ENCODE data around the gene ANO8. TPM values are rescaled to one million over a fixed set of nuclear protein-coding genes. Genes with fewer than 3 reads are reported as not detected.

ANO8 gene
- total RNA-seq, 1 experiment from 2014 or later, result 21.9 TPM

- peak within 1 kb of the TSS; percentile 73 for H3K4me2 ChIP-seq (ENCODE audit: insufficient read depth, insufficient read length, low read length)
- H3K14ac ChIP-seq (ENCODE audit: insufficient read depth, low read length), result no peak within 1 kb of the TSS
- H4K20me1 ChIP-seq (ENCODE audit: control insufficient read depth, insufficient read depth, insufficient read length), result no peaks in the 10 kb centered on the region
- no peaks in the 10 kb centered on the region; the same call in 1 of the 2 replicates for H3K4me1 ChIP-seq (ENCODE audit: insufficient read depth, low read length)
- H2BK5ac ChIP-seq (ENCODE audit: insufficient read length, low read length), result no peak within 1 kb of the TSS
- H3K4ac ChIP-seq (ENCODE audit: low read depth, low read length), result no peak within 1 kb of the TSS
- DNase-seq, result peak; percentile 100
- H2BK120ac ChIP-seq (ENCODE audit: low read depth, low read length, poor library complexity, severe bottlenecking), result no peak within 1 kb of the TSS
- H4K91ac ChIP-seq (ENCODE audit: insufficient read length, low read depth, low read length), result no peak within 1 kb of the TSS
- no peak within 1 kb of the TSS for H4K5ac ChIP-seq (ENCODE audit: insufficient read length, low read depth, low read length)
- no peak for TF ChIP-seq CTCF (conservative IDR thresholded peaks at IDR 0.05)
- H2BK20ac ChIP-seq (ENCODE audit: low read depth, low read length, poor library complexity, severe bottlenecking), result no peak within 1 kb of the TSS
- H3K9me3 Mint-ChIP-seq, result no peaks in the 10 kb centered on the region
- no peaks in the 10 kb centered on the region for H3K9me3 ChIP-seq (ENCODE audit: control insufficient read depth, low read depth, low read length)
- H3K23me2 ChIP-seq (ENCODE audit: insufficient read length, low read depth, low read length, poor library complexity, severe bottlenecking), result peaks cover 11% of the 10 kb centered on the region
- no peak within 1 kb of the TSS for H3K27ac ChIP-seq (ENCODE audit: insufficient read length, low read depth, low read length)
- no peak within 1 kb of the TSS for H3K18ac ChIP-seq (ENCODE audit: insufficient read length, low read depth, low read length)
- H2AK5ac ChIP-seq (ENCODE audit: insufficient read length, low read length), result no peak within 1 kb of the TSS
- H3K27me3 ChIP-seq (ENCODE audit: insufficient read depth, low read length), result no peaks in the 10 kb centered on the region
- peak within 1 kb of the TSS; percentile 88 to 98 (median 95); a peak in 6 of 7 replicates for H3K27ac Mint-ChIP-seq
- no peak within 1 kb of the TSS for H4K8ac ChIP-seq (replicated peaks; ENCODE audit: insufficient read length, low read depth, low read length)
- no peak within 1 kb of the TSS for H3K23ac ChIP-seq (ENCODE audit: insufficient read length, low read depth, low read length)
- no peak within 1 kb of the TSS for H3T11ph ChIP-seq (ENCODE audit: low read length)
- whole genome bisulfite sequencing (ENCODE audit: extremely low coverage, insufficient read length, low lambda C conversion rate), result no CpG with 5 or more reads among the region's 46 CpGs
- H2BK15ac ChIP-seq (ENCODE audit: low read depth, low read length), result no peak within 1 kb of the TSS
- H3K9ac ChIP-seq (ENCODE audit: extremely low read depth, insufficient read length, low read length), result peak within 1 kb of the TSS; percentile 32
- no peak within 1 kb of the TSS for H3K56ac ChIP-seq (ENCODE audit: insufficient read length, low read depth, low read length)
- H3K27me3 Mint-ChIP-seq (ENCODE audit: low read depth), result no peaks in the 10 kb centered on the region; the same call in 1 of the 2 replicates
- peaks cover 9 to 18% (median 17%) of the 10 kb centered on the region in 3 experiments; a peak in 6 of 7 replicates for H3K36me3 Mint-ChIP-seq (ENCODE audit: insufficient read depth in 1 of 3, low read depth in 3 of 3)
- peaks cover 6% of the 10 kb centered on the region for H3K79me1 ChIP-seq (ENCODE audit: insufficient read depth, low read depth, low read length, poor library complexity, severe bottlenecking)
- peaks cover 22 to 31% of the 10 kb centered on the region in 2 experiments for H3K4me1 Mint-ChIP-seq
- peaks cover 7% of the 10 kb centered on the region; the same call in 1 of the 2 replicates for H3K79me2 ChIP-seq (ENCODE audit: insufficient read depth, low read length)
- peak within 1 kb of the TSS; percentile 94 to 95 for H3K4me3 Mint-ChIP-seq
- no peak within 1 kb of the TSS for H2BK12ac ChIP-seq (ENCODE audit: insufficient read length, low read depth, low read length)
- no peak within 1 kb of the TSS for H2AFZ ChIP-seq (ENCODE audit: low read length)
Measured at GRCh38 chr19:17309198-17309964, 25.3 kb downstream of the ANO8 start, which contains the start of gene DDA1. Gene DDA1 (plus strand): TSS chr19:17309563. CDS start chr19:17309655, 92 bp downstream.
